Peyer's patch (tissue), 4 donors: ENCODE measurements around the gene CD93. TPM values are rescaled to one million over a fixed set of nuclear protein-coding genes. Genes with fewer than 3 reads are reported as not detected.
A peak's percentile ranks its signal among the peaks of the same experiment; 100 is the strongest.

Experiments used
- DNase-seq, 3 donors: peaks; one replicate each; pipeline ENCODE4 v3.0.0-alpha.2; 2017 to 2019
- H3K27ac ChIP-seq, 4 donors: fragments of 200-600 bp; sonication (generic); one replicate each; pipeline ENCODE4 v1.5.1; 2016 to 2019
- H3K27me3 ChIP-seq, 2 donors: fragments of 200-600 bp; sonication (generic); one replicate each; pipeline ENCODE4 v1.5.1; 2019
- H3K36me3 ChIP-seq, 3 donors: fragments of 200-600 bp; sonication (generic); one replicate each; pipeline ENCODE4 v1.5.1; 2016 to 2019
- H3K4me1 ChIP-seq, 4 donors: fragments of 200-600 bp; sonication (generic); one replicate each; pipeline ENCODE4 v1.5.1; 2016 to 2019
- H3K4me3 ChIP-seq, 4 donors: fragments of 200-600 bp; sonication (generic); 1 replicate in 3 of 4; 2 replicates in 1 of 4; pipeline ENCODE4 v1.5.1; 2016 to 2019; ENCODE audit warnings: mild to moderate bottlenecking in 1 of 4
- H3K9me3 ChIP-seq, 4 donors: fragments of 200-600 bp; sonication (generic); one replicate each; pipeline ENCODE4 v1.5.1; 2016 to 2019; ENCODE audit warnings: mild to moderate bottlenecking in 1 of 4
- POLR2A ChIP-seq, 2 donors: fragments of 450-650 bp; IDR thresholded peaks; one replicate each; pipeline ENCODE4 v1.5.1; 2017; ENCODE audit warnings: antibody characterized with exemption in 2 of 2, mild to moderate bottlenecking in 2 of 2, moderate library complexity in 2 of 2
- total RNA-seq, 4 donors: library from RNA; depleted of rRNA; stranded (reverse); fragments of >200 nt; gene quantifications; one replicate each; pipeline ENCODE4 v1.1.0, GENCODE V29; 2016
- TF ChIP-seq, protein P1 (sequence below), 6 experiments: fragments of 450-650 bp in 4 of 6; fragments of 200-600 bp in 2 of 6; sonication (generic) in 1 of 6; IDR thresholded peaks; one replicate each; pipeline ENCODE4 v1.5.1; 2017 to 2019; ENCODE audit warnings: antibody characterized with exemption in 6 of 6, mild to moderate bottlenecking in 3 of 6, moderate library complexity in 1 of 6

The CD93 gene
- total RNA-seq, 4 donors from 2014 or later = 3.7 to 16.5 (median 9.7) TPM

DNA sequence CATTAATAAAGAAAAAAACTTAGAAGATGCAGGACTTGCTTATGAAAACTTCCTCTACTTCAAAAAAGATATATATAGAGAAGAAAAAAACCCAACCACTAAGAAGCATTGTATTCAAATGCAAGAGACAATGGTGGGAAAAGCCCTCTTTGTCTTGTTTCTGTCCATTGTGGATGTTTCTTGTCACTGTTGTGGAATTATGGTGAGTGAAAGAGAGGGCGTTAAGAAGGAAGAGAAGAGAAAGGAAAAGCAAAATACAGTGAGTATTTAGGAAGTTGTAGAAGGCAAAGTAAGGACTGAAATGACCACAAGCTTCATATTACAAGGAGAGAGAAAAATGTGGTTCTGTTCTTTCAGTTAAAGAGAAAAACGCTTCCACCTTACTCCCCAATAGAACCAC lies 22.5 kb downstream of the CD93 start:
- H3K9me3 ChIP-seq = no peaks in the 10 kb centered on the region
- H3K4me3 ChIP-seq = no peak overlapping the region
- DNase-seq = no peak
- H3K4me1 ChIP-seq = peaks cover 0 to 16% (median 0%) of the 10 kb centered on the region in 4 donors
- H3K36me3 ChIP-seq = no peaks in the 10 kb centered on the region
- TF ChIP-seq, protein P1, sequence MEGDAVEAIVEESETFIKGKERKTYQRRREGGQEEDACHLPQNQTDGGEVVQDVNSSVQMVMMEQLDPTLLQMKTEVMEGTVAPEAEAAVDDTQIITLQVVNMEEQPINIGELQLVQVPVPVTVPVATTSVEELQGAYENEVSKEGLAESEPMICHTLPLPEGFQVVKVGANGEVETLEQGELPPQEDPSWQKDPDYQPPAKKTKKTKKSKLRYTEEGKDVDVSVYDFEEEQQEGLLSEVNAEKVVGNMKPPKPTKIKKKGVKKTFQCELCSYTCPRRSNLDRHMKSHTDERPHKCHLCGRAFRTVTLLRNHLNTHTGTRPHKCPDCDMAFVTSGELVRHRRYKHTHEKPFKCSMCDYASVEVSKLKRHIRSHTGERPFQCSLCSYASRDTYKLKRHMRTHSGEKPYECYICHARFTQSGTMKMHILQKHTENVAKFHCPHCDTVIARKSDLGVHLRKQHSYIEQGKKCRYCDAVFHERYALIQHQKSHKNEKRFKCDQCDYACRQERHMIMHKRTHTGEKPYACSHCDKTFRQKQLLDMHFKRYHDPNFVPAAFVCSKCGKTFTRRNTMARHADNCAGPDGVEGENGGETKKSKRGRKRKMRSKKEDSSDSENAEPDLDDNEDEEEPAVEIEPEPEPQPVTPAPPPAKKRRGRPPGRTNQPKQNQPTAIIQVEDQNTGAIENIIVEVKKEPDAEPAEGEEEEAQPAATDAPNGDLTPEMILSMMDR (IDR thresholded peaks at IDR 0.05) = no peak
- TF ChIP-seq POLR2A (IDR thresholded peaks at IDR 0.05) = no peak
- H3K27ac ChIP-seq = no peak overlapping the region
- no peaks in the 10 kb centered on the region for H3K27me3 ChIP-seq

DNA sequence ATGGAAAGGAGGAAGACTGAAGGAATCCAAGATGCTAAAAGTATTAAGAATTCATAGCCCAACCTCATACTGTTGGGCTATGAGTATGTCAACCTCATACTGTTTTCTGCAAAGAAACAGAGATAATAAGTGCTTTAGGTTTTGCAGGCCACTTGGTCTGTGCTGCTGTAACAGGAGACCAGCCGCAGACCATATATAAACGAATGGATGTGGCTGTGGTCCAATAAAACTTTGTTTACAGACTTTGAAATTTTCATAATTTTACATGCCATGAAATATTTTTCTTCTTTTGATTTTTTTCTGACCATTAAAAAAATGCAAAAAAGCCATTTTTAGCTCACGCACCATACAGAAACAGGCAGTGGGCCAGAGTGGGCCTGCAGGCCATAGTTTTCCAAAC lies 23.0 kb downstream of the CD93 start:
- no peaks in the 10 kb centered on the region for H3K9me3 ChIP-seq
- DNase-seq = no peak
- H3K27me3 ChIP-seq = no peaks in the 10 kb centered on the region
- no peak for TF ChIP-seq POLR2A (IDR thresholded peaks at IDR 0.05)
- TF ChIP-seq, protein P1 (IDR thresholded peaks at IDR 0.05) = no peak
- H3K4me1 ChIP-seq = peaks cover 0 to 16% (median 0%) of the 10 kb centered on the region in 4 donors
- H3K27ac ChIP-seq = no peak overlapping the region
- no peaks in the 10 kb centered on the region for H3K36me3 ChIP-seq
- H3K4me3 ChIP-seq = no peak overlapping the region

DNA sequence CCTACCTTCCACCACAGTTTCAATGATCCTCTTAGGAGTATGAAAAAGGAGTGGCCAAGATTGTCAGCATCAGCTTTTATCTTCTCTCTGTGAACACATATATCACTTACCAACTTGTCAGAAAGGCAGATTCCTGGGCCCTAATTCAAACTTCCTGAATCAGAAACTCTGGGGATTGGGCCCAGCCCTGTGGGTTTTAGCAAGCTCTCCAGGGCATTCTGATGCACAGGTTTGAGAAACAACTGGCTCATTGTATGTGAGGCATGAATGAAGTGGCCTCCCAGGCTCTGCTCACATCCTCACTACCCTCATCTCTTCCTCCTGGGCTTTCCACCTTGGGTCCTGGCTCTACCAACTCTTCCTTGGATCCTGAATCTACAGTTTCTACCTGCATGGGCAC lies 23.5 kb downstream of the CD93 start:
- H3K9me3 ChIP-seq = no peaks in the 10 kb centered on the region
- H3K27ac ChIP-seq = peak overlapping the region in 3 of 4 donors; percentile 28 to 61 (median 57)
- H3K4me1 ChIP-seq = peaks cover 0 to 16% (median 0%) of the 10 kb centered on the region in 4 donors
- no peak overlapping the region for H3K4me3 ChIP-seq
- H3K27me3 ChIP-seq = no peaks in the 10 kb centered on the region
- TF ChIP-seq POLR2A (IDR thresholded peaks at IDR 0.05) = no peak
- no peak for DNase-seq
- no peaks in the 10 kb centered on the region for H3K36me3 ChIP-seq

DNA sequence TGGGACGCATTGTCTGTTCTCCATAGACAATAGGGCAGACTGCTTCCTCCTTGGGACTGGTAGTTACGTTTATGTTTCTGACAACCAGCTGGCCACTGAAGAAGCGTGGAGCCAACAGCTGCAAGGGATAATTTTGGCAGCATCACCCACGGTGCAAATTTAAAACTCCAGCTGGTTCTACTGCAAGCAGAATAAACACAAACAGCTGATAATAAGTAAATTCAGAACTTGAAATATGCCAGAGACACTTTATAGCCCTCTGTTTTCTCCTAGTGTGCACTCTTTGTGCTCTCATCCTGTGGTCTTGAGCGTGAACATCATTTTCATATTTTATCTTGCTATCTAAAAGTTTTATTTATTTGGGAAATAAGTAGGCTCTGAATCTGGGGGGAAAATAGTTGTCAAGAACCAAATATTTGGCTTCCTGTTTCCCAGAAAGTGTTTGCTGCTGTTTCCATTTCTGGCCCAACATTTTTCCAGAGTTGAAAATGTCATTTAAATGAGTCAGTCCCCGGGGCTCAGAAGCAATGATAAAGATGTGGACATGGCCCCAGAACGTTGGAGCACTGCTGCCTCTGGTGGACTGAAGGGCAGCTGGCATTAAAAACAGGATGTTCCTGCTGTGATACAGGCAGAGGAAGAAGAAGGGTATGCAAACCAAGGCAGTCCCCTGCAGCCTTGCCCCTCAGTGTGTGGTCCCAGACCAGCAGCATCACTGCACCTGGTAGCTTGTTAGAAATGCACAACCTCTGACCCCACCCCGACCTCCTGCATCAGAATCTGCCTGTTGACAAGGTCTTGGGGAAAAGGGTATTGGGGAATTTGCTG lies 24.2 kb downstream of the CD93 start:
- TF ChIP-seq, protein P1 (IDR thresholded peaks at IDR 0.05) = peak in 3 of 6 experiments; percentile 24 to 32 (median 27)
- no peak for TF ChIP-seq POLR2A (IDR thresholded peaks at IDR 0.05)
- H3K27ac ChIP-seq = peak overlapping the region; percentile 16 to 65 (median 44)
- no peaks in the 10 kb centered on the region for H3K27me3 ChIP-seq
- no peaks in the 10 kb centered on the region for H3K36me3 ChIP-seq
- DNase-seq = peak in 1 of 3 donors; percentile 52
- no peaks in the 10 kb centered on the region for H3K9me3 ChIP-seq
- peaks cover 0 to 16% (median 0%) of the 10 kb centered on the region in 4 donors for H3K4me1 ChIP-seq
- H3K4me3 ChIP-seq = no peak overlapping the region

DNA sequence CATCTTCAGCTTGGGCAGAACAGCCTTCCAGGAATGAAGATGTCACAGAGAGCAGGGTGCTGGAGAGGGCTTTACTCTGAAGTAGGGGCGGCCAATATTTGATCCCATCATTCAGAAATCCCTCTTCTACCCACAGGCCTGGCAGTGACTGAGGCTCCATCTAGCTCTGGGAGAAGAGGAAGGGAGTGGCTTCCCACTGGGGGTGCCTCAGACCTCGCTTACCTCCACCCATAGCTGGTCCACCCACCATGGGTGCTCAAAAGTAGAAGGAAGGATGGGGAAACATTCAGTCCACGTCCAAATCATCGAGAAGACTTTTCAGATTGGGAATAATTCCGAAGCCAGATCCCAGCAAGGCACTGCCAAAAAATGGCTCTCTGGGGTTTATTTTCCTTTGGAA lies 24.9 kb downstream of the CD93 start:
- Histone ChIP-seq H3K27ac (peak overlapping the region in 3 of 4 donors; percentile 16 to 65 (median 61)), H3K36me3 (no peaks in the 10 kb centered on the region), H3K9me3 (no peaks in the 10 kb centered on the region), H3K4me3 (no peak overlapping the region), H3K4me1 (peaks cover 0 to 16% (median 0%) of the 10 kb centered on the region in 4 donors), H3K27me3 (no peaks in the 10 kb centered on the region)
- no peak for DNase-seq
- no peak for TF ChIP-seq POLR2A (IDR thresholded peaks at IDR 0.05)
- TF ChIP-seq, protein P1 (IDR thresholded peaks at IDR 0.05) = no peak

DNA sequence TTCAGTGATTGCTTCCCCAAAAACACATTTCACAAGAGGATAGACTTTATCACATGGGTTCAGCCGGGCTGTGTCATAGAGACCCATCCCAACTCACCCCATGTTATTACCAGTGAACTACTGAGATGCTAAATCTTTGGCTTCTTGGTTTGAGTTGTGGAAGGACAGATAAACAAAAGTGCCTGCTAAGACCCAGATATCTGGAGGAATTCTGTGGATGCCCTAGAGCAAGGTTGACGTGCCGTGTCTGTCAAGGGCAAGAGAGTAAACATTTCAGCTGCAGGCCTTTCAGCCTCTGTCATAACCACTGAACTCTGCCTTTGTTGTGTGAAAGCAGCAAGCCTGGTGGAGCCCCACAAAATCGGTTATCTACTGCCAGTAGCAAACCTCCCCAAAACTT lies 25.5 kb downstream of the CD93 start:
- no peaks in the 10 kb centered on the region for H3K36me3 ChIP-seq
- H3K27ac ChIP-seq = no peak overlapping the region
- DNase-seq = no peak
- H3K4me1 ChIP-seq = peaks cover 0 to 16% (median 0%) of the 10 kb centered on the region in 4 donors
- H3K4me3 ChIP-seq = no peak overlapping the region
- TF ChIP-seq, protein P1 (IDR thresholded peaks at IDR 0.05) = no peak
- no peak for TF ChIP-seq POLR2A (IDR thresholded peaks at IDR 0.05)
- no peaks in the 10 kb centered on the region for H3K27me3 ChIP-seq
- H3K9me3 ChIP-seq = no peaks in the 10 kb centered on the region
